ENCODE measurements around the gene TEC. TPM values are rescaled to one million over a fixed set of nuclear protein-coding genes. Genes with fewer than 3 reads are reported as not detected.

TEC gene
- total and polyA plus RNA-seq, 2 experiments from 2014 or later, result 2.9 to 3.0 TPM

- TF ChIP-seq, protein P1, sequence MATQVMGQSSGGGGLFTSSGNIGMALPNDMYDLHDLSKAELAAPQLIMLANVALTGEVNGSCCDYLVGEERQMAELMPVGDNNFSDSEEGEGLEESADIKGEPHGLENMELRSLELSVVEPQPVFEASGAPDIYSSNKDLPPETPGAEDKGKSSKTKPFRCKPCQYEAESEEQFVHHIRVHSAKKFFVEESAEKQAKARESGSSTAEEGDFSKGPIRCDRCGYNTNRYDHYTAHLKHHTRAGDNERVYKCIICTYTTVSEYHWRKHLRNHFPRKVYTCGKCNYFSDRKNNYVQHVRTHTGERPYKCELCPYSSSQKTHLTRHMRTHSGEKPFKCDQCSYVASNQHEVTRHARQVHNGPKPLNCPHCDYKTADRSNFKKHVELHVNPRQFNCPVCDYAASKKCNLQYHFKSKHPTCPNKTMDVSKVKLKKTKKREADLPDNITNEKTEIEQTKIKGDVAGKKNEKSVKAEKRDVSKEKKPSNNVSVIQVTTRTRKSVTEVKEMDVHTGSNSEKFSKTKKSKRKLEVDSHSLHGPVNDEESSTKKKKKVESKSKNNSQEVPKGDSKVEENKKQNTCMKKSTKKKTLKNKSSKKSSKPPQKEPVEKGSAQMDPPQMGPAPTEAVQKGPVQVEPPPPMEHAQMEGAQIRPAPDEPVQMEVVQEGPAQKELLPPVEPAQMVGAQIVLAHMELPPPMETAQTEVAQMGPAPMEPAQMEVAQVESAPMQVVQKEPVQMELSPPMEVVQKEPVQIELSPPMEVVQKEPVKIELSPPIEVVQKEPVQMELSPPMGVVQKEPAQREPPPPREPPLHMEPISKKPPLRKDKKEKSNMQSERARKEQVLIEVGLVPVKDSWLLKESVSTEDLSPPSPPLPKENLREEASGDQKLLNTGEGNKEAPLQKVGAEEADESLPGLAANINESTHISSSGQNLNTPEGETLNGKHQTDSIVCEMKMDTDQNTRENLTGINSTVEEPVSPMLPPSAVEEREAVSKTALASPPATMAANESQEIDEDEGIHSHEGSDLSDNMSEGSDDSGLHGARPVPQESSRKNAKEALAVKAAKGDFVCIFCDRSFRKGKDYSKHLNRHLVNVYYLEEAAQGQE (IDR thresholded peaks at IDR 0.05; ENCODE audit: unreplicated experiment), result no peak
- TF ChIP-seq JUNB (IDR thresholded peaks at IDR 0.05; ENCODE audit: unreplicated experiment), result no peak
- TF ChIP-seq POLR2AphosphoS5 (IDR thresholded peaks at IDR 0.05; ENCODE audit: low read depth), result no peak
- TF ChIP-seq EZH2phosphoT487 (IDR thresholded peaks at IDR 0.05; ENCODE audit: unreplicated experiment), result no peak
- no peak for TF ChIP-seq STAT1 (IDR thresholded peaks at IDR 0.05; ENCODE audit: unreplicated experiment)
- TF ChIP-seq CREB1 (CRISPR knock-in tag; IDR thresholded peaks at IDR 0.05; ENCODE audit: low read depth), result no peak
- no peak for TF ChIP-seq ZNF331 (CRISPR knock-in tag; IDR thresholded peaks at IDR 0.05; ENCODE audit: low read depth)
These were observed 112.4 kb downstream of the TEC start (continued) for GRCh38 chr4:48157271-48157670.

- Histone ChIP-seq H3K27me3 (ENCODE audit: insufficient read depth) (no peaks in the 10 kb centered on the region), H3K79me2 (replicated peaks; ENCODE audit: insufficient read depth) (no peaks in the 10 kb centered on the region), H3K4me1 (ENCODE audit: insufficient read depth) (no peaks in the 10 kb centered on the region), H3K9me2 (ENCODE audit: insufficient read depth) (no peaks in the 10 kb centered on the region; the same call in 1 of the 2 replicates), H3K4me2 (no peak overlapping the region), H2AFZ (no peak overlapping the region), H3F3A (replicated peaks; ENCODE audit: low read depth) (no peaks in the 10 kb centered on the region), H4K20me1 (replicated peaks; ENCODE audit: insufficient read depth) (no peaks in the 10 kb centered on the region), H3K4me3 (no peak overlapping the region), H3K36me3 (ENCODE audit: insufficient read depth) (peaks cover 26% of the 10 kb centered on the region; the same call in 1 of the 2 replicates), H3K27ac (ENCODE audit: low read depth) (no peak overlapping the region)
- DNase-seq (ENCODE audit: low spot score), result no peak
- TF ChIP-seq ZNF331 (CRISPR knock-in tag; IDR thresholded peaks at IDR 0.05; ENCODE audit: low read depth), result no peak
- no peak for TF ChIP-seq STAT1 (IDR thresholded peaks at IDR 0.05; ENCODE audit: unreplicated experiment)
- no peak for TF ChIP-seq NANOG (IDR thresholded peaks at IDR 0.05; ENCODE audit: borderline replicate concordance)
- TF ChIP-seq, protein P1 (IDR thresholded peaks at IDR 0.05; ENCODE audit: unreplicated experiment), result no peak
- TF ChIP-seq ZNF462 (CRISPR knock-in tag; IDR thresholded peaks at IDR 0.05), result no peak
- TF ChIP-seq JUNB (IDR thresholded peaks at IDR 0.05; ENCODE audit: unreplicated experiment), result no peak
- TF ChIP-seq EZH2 (IDR thresholded peaks at IDR 0.05; ENCODE audit: low read depth, unreplicated experiment), result no peak
- Mint-ChIP-seq H3K27ac (no peak overlapping the region), H3K27me3 (ENCODE audit: insufficient read depth, low read depth, poor library complexity) (peaks cover 5% of the 10 kb centered on the region), H3K9me3 (peaks cover 26% of the 10 kb centered on the region), H3K36me3 (ENCODE audit: low read depth) (peaks cover 57% of the 10 kb centered on the region), H3K4me3 (no peak overlapping the region), H3K4me1 (peaks cover 5% of the 10 kb centered on the region)
- ATAC-seq, result no peak
These were observed 113.2 kb downstream of the TEC start for GRCh38 chr4:48156423-48156822.
